GM23248 (cell line): Measurements from ENCODE around the gene FRYL. TPM values are rescaled to one million over a fixed set of nuclear protein-coding genes. Genes with fewer than 3 reads are reported as not detected.

ENCODE experiments used
- DNase-seq: peaks from one replicate; pipeline ENCODE4 v3.0.0-alpha.2; 2015
- H2AFZ ChIP-seq: fragments of 200-600 bp; sonication (generic); 2 replicates; pipeline ENCODE4 v1.6.1; 2016; ENCODE audit warnings: antibody characterized with exemption
- H3F3A ChIP-seq: fragments of 200-600 bp; sonication (generic); 2 replicates; pipeline ENCODE4 v1.6.1; 2016; ENCODE audit warnings: mild to moderate bottlenecking, antibody characterized with exemption, mixed run types; ENCODE audit not compliant: insufficient read depth
- H3K27ac ChIP-seq: fragments of 200-600 bp; sonication (generic); 2 replicates; pipeline ENCODE4 v1.5.1; 2016; ENCODE audit warnings: mild to moderate bottlenecking
- H3K27me3 ChIP-seq: fragments of 200-600 bp; sonication (generic); replicated peaks from 2 replicates; pipeline ENCODE4 v1.6.1; 2016; ENCODE audit warnings: mild to moderate bottlenecking; ENCODE audit not compliant: insufficient read depth
- H3K36me3 ChIP-seq: fragments of 200-600 bp; sonication (generic); 2 replicates; pipeline ENCODE4 v1.6.1; 2016; ENCODE audit warnings: low read depth, mild to moderate bottlenecking
- H3K4me1 ChIP-seq: fragments of 200-600 bp; sonication (generic); 2 replicates; pipeline ENCODE4 v1.6.1; 2016; ENCODE audit warnings: mild to moderate bottlenecking; ENCODE audit not compliant: insufficient read depth
- H3K4me2 ChIP-seq: fragments of 200-600 bp; sonication (generic); one replicate; pipeline ENCODE4 v1.6.1; 2016; ENCODE audit warnings: mild to moderate bottlenecking; ENCODE audit not compliant: unreplicated experiment
- H3K4me3 ChIP-seq: fragments of 200-600 bp; sonication (generic); 2 replicates; pipeline ENCODE4 v1.5.1; 2016; ENCODE audit warnings: mild to moderate bottlenecking
- H3K79me2 ChIP-seq: fragments of 200-600 bp; sonication (generic); 2 replicates; pipeline ENCODE4 v1.6.1; 2016; ENCODE audit warnings: mild to moderate bottlenecking; ENCODE audit not compliant: insufficient read depth
- H3K9ac ChIP-seq: fragments of 200-600 bp; sonication (generic); 2 replicates; pipeline ENCODE4 v1.6.1; 2016; ENCODE audit warnings: mild to moderate bottlenecking
- H3K9me2 ChIP-seq: fragments of 200-600 bp; sonication (generic); 2 replicates; pipeline ENCODE4 v1.6.1; 2016; ENCODE audit warnings: mixed run types, mild to moderate bottlenecking, moderate library complexity; ENCODE audit not compliant: insufficient read depth
- H3K9me3 ChIP-seq: fragments of 200-600 bp; sonication (generic); one replicate; pipeline ENCODE4 v1.6.1; 2017; ENCODE audit warnings: low read depth
- H4K20me1 ChIP-seq: fragments of 200-600 bp; sonication (generic); 2 replicates; pipeline ENCODE4 v1.6.0; 2016; ENCODE audit not compliant: insufficient read depth
- EZH2 ChIP-seq: fragments of 200-600 bp; sonication (generic); IDR thresholded peaks from 2 replicates; pipeline ENCODE4 v1.6.1; 2018; ENCODE audit warnings: antibody characterized with exemption, mild to moderate bottlenecking; ENCODE audit not compliant: insufficient read depth, poor library complexity, severe bottlenecking
- EZH2phosphoT487 ChIP-seq: fragments of 200-600 bp; sonication (generic); IDR thresholded peaks from 2 replicates; pipeline ENCODE4 v1.6.1; 2018; ENCODE audit warnings: antibody characterized with exemption, moderate library complexity, mild to moderate bottlenecking, low read depth; ENCODE audit not compliant: insufficient read depth
- WGBS, 2 experiments: methylation state at CpG; one replicate each; pipeline ENCODE4 v1.1.6; 2015 to 2017; ENCODE audit warnings: low lambda C conversion rate in 2 of 2, low coverage in 1 of 2; ENCODE audit errors: missing lambda C conversion rate in 2 of 2; 5-methylcytosine and 5-hydroxymethylcytosine counted together
- in situ Hi-C: fragments of 300-500 bp; cut with MboI; formaldehyde crosslinking; loops from 2 replicates; pipeline ENCODE4 v1.15.0; 2020
- polyA plus RNA-seq: library from polyadenylated mRNA; unstranded; fragments of >200 nt; fragmentation: Nextera tagmentation; extraction: Ambion mirVana; gene quantifications from 2 replicates; pipeline ENCODE4 v1.2.1, GENCODE V29; 2016
- total RNA-seq: library from RNA; depleted of rRNA; stranded (reverse); fragments of >200 nt; shearing (Covaris generic); gene quantifications from 2 replicates; pipeline ENCODE4 v1.2.3, GENCODE V29; 2014

Gene FRYL
- total and polyA plus RNA-seq, 2 experiments from 2014 or later: 16.6 to 28.4 TPM

DNA sequence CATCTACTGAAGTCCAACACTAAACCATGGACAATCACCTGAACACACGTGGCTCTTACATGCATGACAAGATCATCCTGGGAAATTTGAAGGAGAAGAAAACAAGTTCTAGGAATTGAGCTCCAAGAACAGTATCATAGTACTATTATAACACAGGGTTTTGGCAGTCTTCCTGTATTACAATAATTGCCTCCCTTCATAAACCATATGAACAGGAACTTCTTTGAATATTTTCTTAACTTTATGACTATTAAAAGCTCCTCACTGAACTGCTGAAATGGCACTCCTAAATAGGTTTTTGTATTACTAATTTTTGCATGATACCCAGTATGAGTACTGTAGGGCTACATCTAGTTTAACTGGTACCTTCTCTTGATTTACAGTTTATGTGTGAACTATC lies 160.0 kb downstream of the FRYL start:
- Histone ChIP-seq H3K27me3 (no peaks in the 10 kb centered on the region), H3K9me2 (no peaks in the 10 kb centered on the region), H3K79me2 (peaks cover 3% of the 10 kb centered on the region), H3K27ac (no peak overlapping the region), H3K4me2 (no peak overlapping the region), H2AFZ (no peak overlapping the region), H4K20me1 (no peaks in the 10 kb centered on the region), H3K4me1 (no peaks in the 10 kb centered on the region), H3K9me3 (no peaks in the 10 kb centered on the region), H3K4me3 (no peak overlapping the region), H3K36me3 (peaks cover 14% of the 10 kb centered on the region; the same call in 1 of the 2 replicates), H3F3A (no peaks in the 10 kb centered on the region), H3K9ac (no peak overlapping the region)
- 13 to 42% methylated on average over 1 of the region's 1 CpG for WGBS, 2 experiments
- in situ Hi-C loops: loop anchor here (25.0 kb wide), 1 partner anchor 108 kb away; no protein-coding TSS in a partner anchor
- no peak for TF ChIP-seq EZH2
- no peak for TF ChIP-seq EZH2phosphoT487
- no peak for DNase-seq

DNA sequence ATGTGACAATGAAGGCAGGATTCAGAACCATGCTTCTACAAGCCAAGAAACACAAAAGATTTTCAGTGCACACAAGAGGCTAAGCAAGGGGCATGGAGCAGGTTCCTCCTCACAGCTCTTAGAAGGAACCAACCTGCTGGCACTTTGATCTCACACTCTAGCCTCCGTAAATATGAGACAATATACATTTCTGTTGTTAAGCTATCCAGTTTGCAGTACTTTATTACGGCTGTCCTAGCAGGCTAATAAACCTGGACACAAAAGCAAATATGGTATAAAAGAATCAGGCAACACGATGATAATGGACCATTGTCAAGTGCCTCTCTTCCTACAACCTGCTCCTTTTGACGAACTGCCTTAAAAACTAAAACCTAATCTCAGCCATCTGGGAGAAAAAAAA lies 175.6 kb downstream of the FRYL start:
- Histone ChIP-seq H3K4me2 (no peak overlapping the region), H3K4me3 (no peak overlapping the region), H3K4me1 (peaks cover 14% of the 10 kb centered on the region), H3K9me2 (no peaks in the 10 kb centered on the region), H3F3A (peaks cover 8% of the 10 kb centered on the region), H4K20me1 (no peaks in the 10 kb centered on the region), H3K36me3 (0 out of 2 replicates have a peak, but pooled peaks cover 12% of the 10 kb centered on the region), H3K27me3 (no peaks in the 10 kb centered on the region), H2AFZ (no peak overlapping the region), H3K9me3 (no peaks in the 10 kb centered on the region), H3K79me2 (no peaks in the 10 kb centered on the region), H3K9ac (no peak overlapping the region), H3K27ac (no peak overlapping the region)
- no peak for DNase-seq
- in situ Hi-C loops: loop anchor here (25.0 kb wide), 1 partner anchor 92 kb away; no protein-coding TSS in a partner anchor
- WGBS, 2 experiments: 98 to 99% methylated on average over 4 of the region's 4 CpGs
- TF ChIP-seq EZH2phosphoT487 (no peak), EZH2 (no peak)

DNA sequence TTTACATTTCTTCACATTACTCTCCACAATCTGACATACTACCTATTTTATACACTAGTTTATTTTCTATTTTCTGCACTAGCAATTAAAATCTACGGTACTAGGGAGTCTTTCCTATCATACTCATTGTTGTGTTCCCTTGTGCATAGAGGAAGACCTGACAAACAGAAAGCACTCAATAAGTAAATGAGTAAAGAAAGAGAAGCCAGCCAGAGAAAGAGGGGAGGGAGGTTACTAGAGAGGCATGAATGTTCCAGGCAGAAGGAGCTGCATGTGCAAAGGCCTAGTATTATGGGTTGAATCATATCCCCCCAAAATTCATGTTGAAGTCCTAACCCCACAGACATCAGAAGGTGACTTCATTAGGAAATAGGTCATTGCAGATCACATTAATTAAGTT lies 176.0 kb downstream of the FRYL start:
- Histone ChIP-seq H3K79me2 (no peaks in the 10 kb centered on the region), H3K27ac (no peak overlapping the region), H2AFZ (no peak overlapping the region), H3K27me3 (no peaks in the 10 kb centered on the region), H3K4me2 (no peak overlapping the region), H3K9me2 (no peaks in the 10 kb centered on the region), H3K4me1 (peaks cover 14% of the 10 kb centered on the region), H3F3A (peaks cover 8% of the 10 kb centered on the region), H3K36me3 (0 out of 2 replicates have a peak, but pooled peaks cover 7% of the 10 kb centered on the region), H3K9me3 (no peaks in the 10 kb centered on the region), H3K4me3 (no peak overlapping the region), H3K9ac (no peak overlapping the region), H4K20me1 (no peaks in the 10 kb centered on the region)
- in situ Hi-C loops: loop anchor here (25.0 kb wide), 1 partner anchor 92 kb away; no protein-coding TSS in a partner anchor
- no peak for DNase-seq
- TF ChIP-seq EZH2phosphoT487: no peak
- no peak for TF ChIP-seq EZH2
- whole genome bisulfite sequencing, 2 experiments: 95 to 98% methylated on average over 1 of the region's 1 CpG

- 96 to 98% methylated on average over 3 of the region's 3 CpGs for WGBS, 2 experiments
- DNase-seq: no peak
- TF ChIP-seq EZH2phosphoT487 (no peak), EZH2 (no peak)
These were observed 176.6 kb downstream of the FRYL start for GRCh38 chr4:48603366-48604003.

More at GRCh38 chr4:48603366-48604003, 176.6 kb downstream of the FRYL start:
- Histone ChIP-seq H2AFZ (no peak overlapping the region), H3K27me3 (no peaks in the 10 kb centered on the region), H3K9ac (no peak overlapping the region), H3K9me2 (no peaks in the 10 kb centered on the region), H3F3A (peaks cover 8% of the 10 kb centered on the region), H3K79me2 (no peaks in the 10 kb centered on the region), H4K20me1 (no peaks in the 10 kb centered on the region), H3K4me1 (peaks cover 14% of the 10 kb centered on the region), H3K4me3 (no peak overlapping the region), H3K9me3 (no peaks in the 10 kb centered on the region), H3K4me2 (no peak overlapping the region), H3K36me3 (0 out of 2 replicates have a peak, but pooled peaks cover 3% of the 10 kb centered on the region), H3K27ac (no peak overlapping the region)
- in situ Hi-C loops: loop anchor here (25.0 kb wide), 1 partner anchor 91 kb away; no protein-coding TSS in a partner anchor
